Vagina (tissue), 2 donors: ENCODE results near the gene SLC36A1. TPM values are rescaled to one million over a fixed set of nuclear protein-coding genes. Genes with fewer than 3 reads are reported as not detected.

Source experiments
- DNase-seq, 2 donors: peaks; one replicate each; pipeline ENCODE4 v3.0.0-alpha.2; 2017; ENCODE audit errors: extremely low spot score in 2 of 2
- H3K27ac ChIP-seq: fragments of 200-600 bp; sonication (generic); one replicate; pipeline ENCODE4 v1.5.1; 2019
- H3K27me3 ChIP-seq: fragments of 200-600 bp; sonication (generic); one replicate; pipeline ENCODE4 v1.5.1; 2019
- H3K36me3 ChIP-seq, 2 donors: fragments of 200-600 bp; sonication (generic); one replicate each; pipeline ENCODE4 v1.5.1; 2017 to 2019
- H3K4me1 ChIP-seq: fragments of 200-600 bp; sonication (generic); one replicate; pipeline ENCODE4 v1.5.1; 2019
- H3K4me3 ChIP-seq, 2 donors: fragments of 200-600 bp; sonication (generic); 1 replicate in 1 of 2; 2 replicates in 1 of 2; pipeline ENCODE4 v1.5.1; 2016 to 2019
- H3K9me3 ChIP-seq: fragments of 200-600 bp; sonication (generic); one replicate; pipeline ENCODE4 v1.5.1; 2019
- POLR2A ChIP-seq, 2 donors: fragments of 450-650 bp; IDR thresholded peaks; one replicate each; pipeline ENCODE4 v1.6.1; 2017; ENCODE audit warnings: antibody characterized with exemption in 2 of 2, mild to moderate bottlenecking in 2 of 2, moderate library complexity in 2 of 2
- POLR2AphosphoS5 ChIP-seq, 2 donors: sonication (generic); formaldehyde crosslinking; IDR thresholded peaks; one replicate each; pipeline ENCODE4 v1.9.0; 2017; ENCODE audit warnings: antibody characterized with exemption in 2 of 2, mild to moderate bottlenecking in 2 of 2, low read depth in 1 of 2; ENCODE audit not compliant: insufficient read depth in 1 of 2
- intact Hi-C: fragments of 100-400 bp; cut with DNase I; formaldehyde crosslinking; loops from one replicate; pipeline ENCODE4 v1.15.1; 2023
- microRNA-seq: library from miRNA; unstranded; fragments of <30 nt; microRNA quantifications from one replicate; pipeline ENCODE4, GENCODE V29; 2017; ENCODE audit warnings: borderline number of aligned reads, borderline replicate concordance
- small RNA-seq: library from RNA; depleted of rRNA; stranded (forward); fragments of <200 nt; gene quantifications from one replicate; pipeline ENCODE3, GENCODE V24; 2016
- total RNA-seq: library from RNA; depleted of rRNA; stranded (reverse); fragments of >200 nt; gene quantifications from one replicate; pipeline ENCODE4 v1.2.3, GENCODE V29; 2016
- TF ChIP-seq, protein P1 (sequence below), 3 experiments: fragments of 450-650 bp in 2 of 3; fragments of 200-600 bp in 1 of 3; sonication (generic) in 1 of 3; IDR thresholded peaks; one replicate each; pipeline ENCODE4 v1.5.1; 2017 to 2019; ENCODE audit warnings: antibody characterized with exemption in 3 of 3, mild to moderate bottlenecking in 2 of 3, moderate library complexity in 2 of 3

Gene SLC36A1
- total RNA-seq, 1 donor from 2014 or later: 10.8 TPM

DNA sequence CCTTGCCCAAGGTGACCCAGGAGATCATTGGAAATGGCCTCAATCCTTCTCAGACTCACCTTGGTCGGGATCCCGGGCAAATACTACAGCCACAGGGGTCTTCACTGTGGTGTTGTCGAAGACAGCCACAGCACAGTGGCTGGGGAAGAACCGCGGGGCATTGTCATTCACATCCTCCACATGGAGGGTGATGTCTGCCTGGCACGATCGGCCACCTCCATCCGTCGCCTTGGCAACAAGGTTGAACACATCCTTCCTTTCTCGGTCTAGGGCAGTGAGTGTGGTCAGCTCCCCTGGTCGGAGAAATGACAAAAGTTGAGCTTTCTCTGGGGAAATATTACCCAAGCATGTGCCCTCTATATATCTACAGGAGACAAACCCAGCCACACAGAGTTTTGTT lies 86.9 kb downstream of the SLC36A1 start:
- TF ChIP-seq, protein P1, sequence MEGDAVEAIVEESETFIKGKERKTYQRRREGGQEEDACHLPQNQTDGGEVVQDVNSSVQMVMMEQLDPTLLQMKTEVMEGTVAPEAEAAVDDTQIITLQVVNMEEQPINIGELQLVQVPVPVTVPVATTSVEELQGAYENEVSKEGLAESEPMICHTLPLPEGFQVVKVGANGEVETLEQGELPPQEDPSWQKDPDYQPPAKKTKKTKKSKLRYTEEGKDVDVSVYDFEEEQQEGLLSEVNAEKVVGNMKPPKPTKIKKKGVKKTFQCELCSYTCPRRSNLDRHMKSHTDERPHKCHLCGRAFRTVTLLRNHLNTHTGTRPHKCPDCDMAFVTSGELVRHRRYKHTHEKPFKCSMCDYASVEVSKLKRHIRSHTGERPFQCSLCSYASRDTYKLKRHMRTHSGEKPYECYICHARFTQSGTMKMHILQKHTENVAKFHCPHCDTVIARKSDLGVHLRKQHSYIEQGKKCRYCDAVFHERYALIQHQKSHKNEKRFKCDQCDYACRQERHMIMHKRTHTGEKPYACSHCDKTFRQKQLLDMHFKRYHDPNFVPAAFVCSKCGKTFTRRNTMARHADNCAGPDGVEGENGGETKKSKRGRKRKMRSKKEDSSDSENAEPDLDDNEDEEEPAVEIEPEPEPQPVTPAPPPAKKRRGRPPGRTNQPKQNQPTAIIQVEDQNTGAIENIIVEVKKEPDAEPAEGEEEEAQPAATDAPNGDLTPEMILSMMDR (IDR thresholded peaks at IDR 0.05): no peak
- TF ChIP-seq POLR2AphosphoS5 (IDR thresholded peaks at IDR 0.05; ENCODE audit: insufficient read depth in 1 of 2, low read depth in 1 of 2): no peak
- TF ChIP-seq POLR2A (IDR thresholded peaks at IDR 0.05): no peak
- Histone ChIP-seq H3K27ac (no peak overlapping the region), H3K4me1 (no peaks in the 10 kb centered on the region), H3K36me3 (no peaks in the 10 kb centered on the region), H3K27me3 (no peaks in the 10 kb centered on the region), H3K9me3 (no peaks in the 10 kb centered on the region), H3K4me3 (no peak overlapping the region)
- intact Hi-C loops: no loop called here
- no peak for DNase-seq

DNA sequence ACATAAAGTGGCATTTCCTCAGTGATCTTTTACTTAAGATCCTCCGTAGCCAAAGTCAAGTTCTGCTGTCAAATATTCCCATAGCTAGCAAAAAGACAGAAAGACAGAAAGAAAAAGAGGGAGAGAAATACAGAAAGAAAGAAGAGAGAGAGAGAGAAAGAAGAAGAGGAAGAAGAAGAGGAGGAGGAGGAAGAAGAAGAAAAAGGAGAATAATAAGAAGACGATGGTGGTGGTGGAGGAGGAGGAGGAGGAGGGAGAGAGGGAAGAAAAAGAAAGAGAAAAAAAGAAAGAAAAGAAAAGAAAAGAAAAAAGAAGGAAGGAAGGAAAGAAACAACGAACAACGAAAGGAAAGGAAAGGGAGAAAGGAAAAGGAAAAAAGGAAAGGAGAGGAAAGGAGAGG lies 89.6 kb downstream of the SLC36A1 start:
- Histone ChIP-seq H3K27ac (no peak overlapping the region), H3K27me3 (no peaks in the 10 kb centered on the region), H3K36me3 (peaks cover 0 to 6% of the 10 kb centered on the region in 2 donors), H3K9me3 (no peaks in the 10 kb centered on the region), H3K4me3 (no peak overlapping the region), H3K4me1 (no peaks in the 10 kb centered on the region)
- intact Hi-C loops: no loop called here
- no peak for DNase-seq
- TF ChIP-seq POLR2A (IDR thresholded peaks at IDR 0.05) (no peak), POLR2AphosphoS5 (IDR thresholded peaks at IDR 0.05; ENCODE audit: insufficient read depth in 1 of 2, low read depth in 1 of 2) (no peak)
- TF ChIP-seq, protein P1 (IDR thresholded peaks at IDR 0.05): no peak

DNA sequence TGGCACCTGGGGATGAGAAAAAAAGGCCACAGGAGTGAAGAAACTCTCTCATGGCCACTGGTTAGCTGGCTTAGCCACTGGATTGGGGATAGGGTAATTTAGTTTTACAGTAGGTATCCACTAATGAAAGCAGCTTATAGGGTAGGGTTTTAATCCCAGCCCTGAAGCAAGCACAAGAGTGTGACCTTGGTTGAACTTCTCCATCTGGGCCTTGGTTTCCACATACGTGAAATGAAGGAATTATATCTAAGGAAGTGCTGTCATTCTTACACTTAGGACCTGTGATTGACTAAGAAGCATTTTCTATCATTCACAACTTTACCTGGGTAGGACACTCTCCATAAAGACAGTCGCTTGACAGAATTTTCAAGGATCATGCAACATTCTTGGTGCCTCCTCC lies 94.2 kb downstream of the SLC36A1 start:
- DNase-seq: no peak
- no peak overlapping the region for H3K4me3 ChIP-seq
- H3K4me1 ChIP-seq: no peaks in the 10 kb centered on the region
- H3K36me3 ChIP-seq: peaks cover 0 to 11% of the 10 kb centered on the region in 2 donors
- no peak overlapping the region for H3K27ac ChIP-seq
- H3K9me3 ChIP-seq: no peaks in the 10 kb centered on the region
- intact Hi-C loops: no loop called here
- TF ChIP-seq POLR2A (IDR thresholded peaks at IDR 0.05) (no peak), POLR2AphosphoS5 (IDR thresholded peaks at IDR 0.05; ENCODE audit: insufficient read depth in 1 of 2, low read depth in 1 of 2) (no peak)
- TF ChIP-seq, protein P1 (IDR thresholded peaks at IDR 0.05): no peak
- H3K27me3 ChIP-seq: no peaks in the 10 kb centered on the region

Small RNA genes lying within 50 kb of the gene (microRNA-seq; reads per million reads assigned to microRNA genes)
- 12.4 reads per million, percentile 25 among the genes with 10 or more reads in this experiment for gene MIR6499

Small RNA genes lying within 50 kb of the gene (small RNA-seq; reads per million reads assigned to genes)
- gene MIR6499: not detected
- gene RNA5SP197: not detected

Other genes with a start within 250 kb of the SLC36A1 start
- gene CCDC69, start 223.5 kb upstream of the SLC36A1 start, total RNA-seq: 84.5 TPM
- 71.7 TPM for gene GM2A, start 194.4 kb upstream of the SLC36A1 start, total RNA-seq
- not detected for gene SLC36A3, start 143.8 kb upstream of the SLC36A1 start, total RNA-seq
- not detected for gene SLC36A2, start 100.0 kb upstream of the SLC36A1 start, total RNA-seq
- gene FAT2, start 143.7 kb downstream of the SLC36A1 start, total RNA-seq: 74.9 TPM
- gene SPARC, start 239.3 kb downstream of the SLC36A1 start, total RNA-seq: 273 TPM